Inferior parietal cortex (tissue), 1 donor: ENCODE results near the gene CTNNA2.
A peak's percentile ranks its signal among the peaks of the same experiment; 100 is the strongest.

Experiments used
- DNase-seq: peaks from one replicate; pipeline ENCODE4 v3.0.0-alpha.2; 2016; ENCODE audit errors: extremely low spot score

CTNNA2 gene

DNA sequence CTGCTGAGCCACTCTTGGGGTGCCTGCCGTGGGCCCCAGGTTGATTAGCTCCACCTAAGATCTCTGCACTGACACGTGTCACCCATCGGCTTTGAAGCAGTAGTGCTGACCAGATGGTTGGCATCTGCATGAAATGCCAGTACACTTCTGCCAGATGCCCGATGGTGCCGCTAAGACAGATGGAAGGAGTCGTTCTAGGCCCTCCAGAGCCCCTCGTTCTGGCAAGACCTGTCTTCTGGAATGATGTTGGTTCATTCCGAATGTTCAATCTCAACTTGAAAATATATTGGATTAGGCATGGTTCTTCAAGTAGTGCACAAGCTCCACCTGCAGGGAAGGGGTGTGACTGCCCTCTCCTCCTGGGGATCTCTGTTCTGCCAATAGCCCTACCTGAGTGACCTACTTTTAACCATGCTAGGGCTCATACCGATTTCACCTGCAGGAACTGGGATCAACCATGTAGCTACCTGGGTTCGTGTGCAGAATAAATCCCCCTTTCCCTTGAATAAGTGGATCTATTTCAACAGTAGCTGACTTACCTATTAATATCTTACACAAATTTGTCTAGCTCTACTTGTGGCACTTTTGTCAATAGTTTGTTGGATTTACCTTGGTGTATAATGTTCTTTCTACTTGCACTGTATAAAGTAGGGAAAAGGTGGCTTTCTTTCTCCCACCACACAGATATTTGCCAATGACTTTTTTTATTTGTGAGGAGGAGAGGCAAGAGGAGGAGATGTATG lies 342.6 kb downstream of the CTNNA2 start:
- DNase-seq = peak; percentile 64

DNA sequence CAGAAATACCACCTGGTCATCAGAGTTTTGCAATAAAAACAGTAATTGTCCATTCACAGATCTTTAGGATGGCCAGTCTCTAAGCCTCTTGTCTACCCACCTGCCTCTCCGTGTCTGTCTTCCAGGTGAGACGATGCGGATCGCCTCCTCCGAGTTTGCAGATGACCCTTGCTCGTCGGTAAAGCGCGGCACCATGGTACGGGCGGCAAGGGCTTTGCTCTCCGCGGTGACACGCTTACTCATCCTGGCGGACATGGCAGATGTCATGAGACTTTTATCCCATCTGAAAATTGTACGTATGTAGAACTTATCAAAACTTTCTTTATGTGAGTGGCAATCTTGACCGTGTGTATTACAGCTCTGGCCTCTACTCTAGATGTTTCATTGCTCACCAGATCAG lies 345.0 kb downstream of the CTNNA2 start:
- DNase-seq = no peak

DNA sequence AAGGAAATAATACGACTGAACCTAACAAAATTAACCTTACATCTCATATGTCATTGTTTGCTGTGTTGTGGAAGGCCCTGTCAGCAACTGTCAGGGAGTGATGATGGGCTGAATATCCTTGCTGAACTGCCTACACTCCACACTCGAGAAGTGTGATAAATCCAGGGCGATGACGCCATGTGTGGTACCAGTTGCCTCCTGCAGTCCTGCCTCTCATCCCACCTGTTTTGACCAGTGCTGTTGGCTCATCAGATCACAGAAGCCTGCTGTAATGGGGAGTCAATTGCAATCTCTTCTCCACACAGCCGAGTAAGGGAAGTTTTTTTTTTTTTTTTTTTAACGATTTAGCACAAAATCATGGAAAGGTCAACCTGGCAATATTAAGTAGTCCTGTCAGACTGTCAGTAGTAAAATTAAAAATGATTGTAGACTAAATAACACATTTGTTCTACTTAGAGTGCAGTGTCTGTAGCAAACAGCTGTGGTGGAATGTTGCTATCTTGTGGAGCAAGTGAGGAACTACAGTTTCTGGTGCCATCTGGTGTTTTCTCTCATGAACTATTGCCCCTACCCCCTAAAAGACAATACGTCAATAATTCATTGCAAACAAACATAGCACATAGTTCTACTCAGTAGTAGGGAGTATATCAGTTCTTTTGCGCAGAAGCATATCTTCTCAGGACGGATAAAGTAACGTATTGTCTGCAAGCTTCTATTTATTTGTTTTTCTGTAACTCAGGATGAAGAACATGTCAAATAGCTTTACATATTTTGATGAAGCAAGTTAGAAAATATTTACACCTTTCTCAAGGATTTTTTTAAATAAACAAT lies 347.6 kb downstream of the CTNNA2 start:
- DNase-seq = peak; percentile 75

DNA sequence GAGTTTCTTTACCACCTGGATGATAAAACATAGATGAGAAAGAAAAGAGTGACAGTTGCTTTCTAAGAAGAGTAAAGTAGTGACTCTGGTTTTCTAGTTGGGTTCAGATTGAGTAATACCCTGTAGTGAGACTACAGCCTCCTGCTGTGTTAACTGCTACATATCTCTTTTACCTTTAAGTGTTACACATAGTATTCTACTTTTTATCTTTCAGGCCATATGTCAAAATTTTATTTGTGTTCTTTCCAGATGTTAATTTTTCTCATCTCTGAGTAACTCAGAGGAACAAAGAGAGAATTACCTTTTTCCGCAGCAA lies 348.2 kb downstream of the CTNNA2 start:
- DNase-seq = no peak

DNA sequence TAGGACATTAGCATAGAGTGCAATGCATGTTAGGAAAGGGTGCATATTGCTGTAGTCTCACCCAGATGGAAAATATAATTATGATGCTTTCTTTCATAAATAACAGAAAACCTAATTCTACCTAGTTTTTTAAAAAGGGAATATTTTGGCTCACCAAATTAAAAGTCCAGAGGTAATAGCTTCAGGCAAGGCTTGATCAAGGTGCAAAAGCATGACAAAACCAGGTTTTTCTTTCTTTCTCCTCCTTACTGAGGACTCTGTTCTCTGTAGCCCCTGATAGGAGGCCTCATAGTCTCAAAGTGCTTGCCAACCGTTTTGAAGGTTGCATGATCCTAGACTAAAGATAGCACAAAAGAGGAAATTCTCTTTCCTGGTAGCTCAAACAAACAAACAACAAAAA lies 349.9 kb downstream of the CTNNA2 start:
- no peak for DNase-seq

DNA sequence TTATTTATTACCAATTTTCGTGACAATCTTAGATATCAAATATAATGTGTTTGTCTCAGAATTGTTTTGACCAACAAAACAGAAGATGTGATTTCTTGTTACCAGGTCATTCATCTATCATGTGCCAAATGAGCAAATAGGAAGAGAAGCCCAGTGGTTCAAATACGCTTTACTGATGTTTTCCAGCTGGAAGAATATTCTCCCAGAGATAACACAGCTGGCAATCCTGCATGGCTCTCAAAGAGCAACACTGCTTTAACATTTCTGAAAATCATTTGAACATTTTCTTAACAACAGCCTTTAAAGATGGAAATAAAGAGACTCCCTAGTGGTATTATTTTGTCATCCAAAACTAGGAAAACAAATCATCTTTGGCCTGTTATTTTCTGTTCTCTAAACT lies 359.8 kb downstream of the CTNNA2 start:
- DNase-seq = no peak

DNA sequence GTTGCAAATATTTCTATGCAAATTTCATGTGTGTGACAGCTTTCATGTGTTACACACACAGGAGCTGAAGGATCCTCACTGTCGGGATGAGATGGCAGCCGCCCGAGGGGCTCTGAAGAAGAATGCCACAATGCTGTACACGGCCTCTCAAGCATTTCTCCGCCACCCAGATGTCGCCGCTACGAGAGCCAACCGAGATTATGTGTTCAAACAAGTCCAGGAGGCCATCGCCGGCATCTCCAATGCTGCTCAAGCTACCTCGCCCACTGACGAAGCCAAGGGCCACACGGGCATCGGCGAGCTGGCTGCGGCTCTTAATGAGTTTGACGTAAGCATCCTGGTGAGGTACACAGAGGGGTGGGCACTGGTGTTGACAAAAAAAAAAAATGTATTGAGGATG lies 361.2 kb downstream of the CTNNA2 start:
- DNase-seq = no peak

DNA sequence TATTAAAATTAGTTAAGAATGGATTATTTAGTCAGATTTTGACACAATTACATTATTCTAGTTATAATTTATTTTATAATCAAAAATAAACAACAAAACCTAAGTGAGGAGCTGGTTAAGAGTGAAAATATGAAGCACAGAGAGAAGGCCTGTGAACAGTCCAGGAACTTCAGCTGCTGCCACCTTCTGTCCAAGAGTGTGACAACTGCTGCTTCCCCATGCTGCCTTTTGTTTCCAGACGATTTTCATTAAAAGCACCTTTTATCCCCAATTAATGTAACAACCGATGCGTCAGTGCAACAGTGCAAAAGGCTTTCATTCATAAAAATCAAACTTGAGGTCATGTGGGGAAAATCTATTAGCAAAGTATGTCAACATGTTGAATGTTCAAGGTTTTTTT lies 363.6 kb downstream of the CTNNA2 start:
- no peak for DNase-seq

DNA sequence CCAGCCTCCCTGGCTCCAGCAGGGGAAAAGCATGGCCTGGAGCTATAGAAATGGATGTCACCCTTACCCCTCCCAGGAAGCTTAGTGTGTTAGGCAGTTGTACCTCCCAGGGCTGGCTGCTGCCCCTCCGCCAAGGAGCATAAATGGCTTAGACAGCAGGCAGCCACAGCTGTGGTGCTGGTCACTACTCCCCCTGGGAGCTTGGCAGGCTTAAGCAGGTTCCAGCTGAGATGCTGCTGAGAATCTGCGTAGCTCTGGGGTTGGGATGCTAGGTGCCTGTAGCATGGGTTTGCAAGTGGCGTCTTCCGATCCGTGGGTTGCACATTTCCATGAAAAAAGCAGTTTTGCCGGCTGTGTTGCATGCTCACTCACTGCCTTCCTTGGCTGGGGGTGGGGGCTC lies 369.7 kb downstream of the CTNNA2 start:
- no peak for DNase-seq

DNA sequence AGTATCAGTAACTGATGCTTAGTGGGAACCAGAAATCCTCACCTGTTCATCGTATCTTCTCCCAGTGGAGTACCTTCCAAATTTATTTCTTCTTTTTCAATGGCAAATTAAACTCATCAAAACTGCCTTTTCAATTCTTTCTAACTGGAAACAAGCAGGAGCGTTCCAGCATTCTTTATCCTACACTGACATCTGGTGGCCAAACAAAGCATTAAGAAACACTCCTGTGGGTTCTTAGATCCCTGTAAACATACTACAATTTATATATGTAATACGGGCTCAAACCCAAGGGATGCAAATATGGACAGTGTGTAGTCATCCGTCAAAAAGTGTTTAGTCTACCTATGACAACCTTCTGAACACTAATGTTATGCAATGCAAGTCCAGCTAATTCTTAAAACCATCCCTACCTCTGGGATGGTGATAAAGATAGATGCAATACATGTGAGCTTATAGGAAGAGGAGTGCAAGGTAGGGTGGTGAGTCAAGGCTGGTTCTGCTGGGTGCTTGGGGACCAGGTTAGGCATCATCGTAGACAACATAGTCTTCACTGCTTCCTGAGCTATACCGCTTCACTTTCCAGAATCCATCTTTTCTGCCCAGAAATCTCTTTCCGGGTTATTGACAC lies 375.0 kb downstream of the CTNNA2 start:
- DNase-seq = peak; percentile 91

DNA sequence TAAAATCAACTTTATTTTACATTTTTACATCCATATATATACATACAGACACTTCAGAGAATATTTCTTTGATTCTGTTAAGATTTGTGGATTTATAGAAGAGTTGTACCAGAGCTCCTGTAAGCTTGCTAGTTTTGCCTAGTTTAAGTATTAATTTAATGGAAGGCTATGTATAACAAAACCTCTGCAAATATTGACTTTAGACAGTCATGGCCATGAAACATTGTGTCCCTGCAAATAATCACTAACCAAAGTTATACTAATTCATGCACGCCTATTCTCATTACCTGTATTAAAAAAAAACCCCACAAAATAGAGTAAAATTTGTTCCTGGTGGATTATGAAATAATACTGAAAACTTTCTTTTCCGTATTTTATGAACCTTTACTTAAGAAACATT lies 379.3 kb downstream of the CTNNA2 start:
- no peak for DNase-seq

DNA sequence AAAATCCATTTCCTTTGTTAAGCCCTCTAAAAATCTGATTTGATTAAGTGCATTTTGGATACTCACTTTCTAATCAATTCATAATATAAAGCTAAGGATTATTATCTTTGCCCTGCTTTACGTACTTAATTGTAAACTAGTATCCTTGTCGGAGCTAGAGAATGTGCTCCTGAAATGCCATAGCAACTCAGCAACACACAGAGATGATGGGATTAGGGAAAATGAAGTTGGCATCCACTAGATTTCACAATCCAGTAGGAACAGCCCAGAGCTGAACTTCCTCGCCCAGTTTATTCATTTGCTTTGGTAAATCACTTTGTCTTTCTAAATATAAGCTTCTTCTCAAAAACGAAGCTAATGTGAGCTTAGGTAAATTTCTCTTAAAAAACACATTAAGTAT lies 386.3 kb downstream of the CTNNA2 start:
- DNase-seq = no peak

DNA sequence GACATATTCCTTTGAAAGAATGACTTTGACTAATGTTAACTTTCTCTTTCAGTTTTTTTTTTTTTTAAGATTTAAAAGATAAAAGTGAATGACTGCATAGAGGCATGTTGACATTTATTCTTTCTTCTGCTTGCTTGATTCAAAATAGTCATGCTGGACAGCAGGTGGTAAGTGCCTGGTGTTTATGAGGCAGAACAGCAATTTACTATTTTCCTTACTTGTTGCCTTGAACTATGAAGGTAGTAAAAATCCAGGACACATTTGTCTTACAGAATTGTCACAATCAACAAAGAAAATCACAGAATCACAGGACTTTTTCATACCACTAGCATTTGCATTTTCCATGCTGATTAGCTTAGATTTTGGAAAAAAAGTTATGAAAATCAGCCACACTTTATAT lies 388.3 kb downstream of the CTNNA2 start:
- no peak for DNase-seq

DNA sequence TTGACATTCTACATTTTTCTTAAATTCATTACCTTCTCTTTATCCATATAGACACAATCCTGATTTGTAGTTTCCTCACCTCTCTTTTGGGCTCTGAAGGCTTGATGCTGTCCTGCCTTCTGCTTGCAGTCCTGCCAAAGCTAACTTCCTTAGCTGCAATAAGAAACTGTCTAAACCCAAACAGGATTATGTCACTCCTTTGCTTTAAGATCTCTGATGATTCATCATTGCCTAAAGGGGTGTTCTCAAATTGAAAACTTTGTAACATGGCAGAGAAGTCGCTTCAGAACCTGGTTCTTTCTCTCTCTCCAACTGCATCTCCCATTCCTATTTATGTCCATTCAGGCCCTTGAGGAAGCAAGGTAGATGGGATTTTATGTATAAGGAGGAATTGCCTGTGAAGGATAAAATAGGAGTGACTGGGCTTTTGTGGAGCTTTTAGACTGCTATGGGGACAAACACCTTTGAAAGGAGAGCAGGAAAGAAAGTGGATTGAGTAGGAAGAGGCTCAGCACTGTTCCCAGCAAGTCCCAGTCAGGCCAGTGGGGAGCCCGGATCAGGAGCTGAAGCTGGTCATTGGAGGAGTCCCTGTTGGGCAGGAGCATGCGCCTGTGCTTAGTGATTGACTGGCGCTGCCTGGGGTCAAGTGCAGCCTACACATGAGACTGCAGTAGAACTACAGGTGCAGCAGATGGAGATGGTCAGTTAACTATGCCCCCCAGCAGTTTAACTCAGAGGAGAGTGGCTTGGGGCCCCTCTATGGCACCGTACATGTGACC lies 390.6 kb downstream of the CTNNA2 start:
- no peak for DNase-seq

DNA sequence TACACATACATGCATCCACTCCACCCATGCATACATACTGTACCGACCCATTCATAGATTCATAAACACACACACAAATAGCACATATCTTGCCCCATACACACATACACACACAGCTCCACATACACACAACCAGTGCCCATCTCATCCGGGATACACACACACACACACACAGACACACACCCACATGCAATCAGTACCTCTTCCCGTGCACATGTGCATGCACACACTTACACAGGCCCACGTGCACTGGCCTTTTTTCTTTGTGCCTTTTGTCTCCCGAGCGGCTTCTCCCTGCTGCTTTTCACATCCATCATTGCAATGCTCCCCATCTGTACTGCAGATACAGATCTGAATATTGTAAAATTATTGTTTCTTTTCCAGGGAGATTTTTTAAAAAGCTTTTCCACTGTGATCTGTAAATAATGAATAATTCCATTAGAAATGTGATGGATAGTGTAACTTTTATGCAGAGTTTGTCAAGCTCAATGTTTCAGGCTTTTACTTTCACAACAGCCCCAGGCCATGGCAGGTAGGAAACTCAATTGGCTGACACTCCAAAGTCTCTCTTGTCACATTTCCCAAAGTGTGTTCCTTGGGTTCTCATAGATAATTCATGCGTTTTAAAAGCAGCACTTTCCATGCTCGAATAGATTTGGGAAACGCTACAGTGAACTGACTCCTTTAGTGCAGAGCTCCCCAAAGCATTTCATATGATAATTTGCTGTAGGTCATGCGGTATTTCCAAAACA lies 393.5 kb downstream of the CTNNA2 start:
- DNase-seq = no peak

DNA sequence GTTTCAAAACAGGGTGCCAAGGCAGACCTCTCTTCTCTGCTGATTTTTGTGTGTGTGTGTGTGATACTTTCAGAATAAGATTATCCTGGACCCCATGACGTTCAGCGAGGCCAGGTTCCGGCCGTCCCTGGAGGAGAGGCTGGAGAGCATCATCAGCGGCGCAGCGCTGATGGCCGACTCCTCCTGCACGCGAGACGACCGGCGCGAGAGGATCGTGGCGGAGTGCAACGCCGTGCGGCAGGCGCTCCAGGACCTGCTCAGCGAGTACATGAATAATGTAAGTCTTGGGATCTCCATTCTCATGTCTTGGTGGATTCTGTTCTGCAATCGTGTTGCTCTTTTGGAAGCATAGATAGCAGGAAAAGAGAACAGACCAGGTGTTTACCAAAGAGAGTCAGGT lies 396.7 kb downstream of the CTNNA2 start:
- DNase-seq = no peak

DNA sequence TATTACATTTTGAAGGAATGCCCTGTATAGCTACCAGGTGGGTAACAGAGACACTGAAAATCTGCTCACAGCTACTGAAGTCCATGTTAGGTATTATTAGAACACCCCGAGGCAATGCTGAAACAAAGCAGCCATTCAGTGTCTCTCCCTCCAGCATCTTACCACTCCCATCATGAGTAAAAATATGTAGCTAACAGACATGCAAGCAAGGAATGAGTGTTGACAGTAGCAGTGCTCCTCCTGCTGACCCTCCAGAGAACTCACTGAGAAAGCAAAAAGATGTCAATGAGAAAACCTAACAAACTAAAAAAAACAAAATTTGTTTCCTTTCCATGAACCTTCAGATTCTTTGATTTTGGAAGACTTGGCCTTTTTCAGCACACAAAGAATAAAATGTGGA lies 397.8 kb downstream of the CTNNA2 start:
- no peak for DNase-seq

DNA sequence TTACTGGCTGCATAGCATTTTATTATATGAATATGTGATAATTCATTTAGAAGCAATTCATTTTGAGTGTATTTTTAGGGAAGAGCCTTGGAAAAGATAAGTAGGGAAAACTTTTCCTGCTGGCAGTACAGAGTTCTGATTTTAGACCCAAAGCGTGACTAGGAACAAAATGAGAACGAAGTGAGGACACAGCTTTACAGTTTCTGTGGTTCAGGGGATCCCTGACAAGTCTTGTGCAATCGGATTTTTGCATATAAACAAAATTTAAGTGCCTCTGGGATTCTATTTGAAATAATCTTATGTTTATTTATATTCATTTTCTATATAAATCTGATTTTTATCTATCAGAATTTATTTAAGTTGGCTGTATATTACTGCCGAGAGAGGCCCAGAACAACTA lies 402.6 kb downstream of the CTNNA2 start:
- DNase-seq = no peak

DNA sequence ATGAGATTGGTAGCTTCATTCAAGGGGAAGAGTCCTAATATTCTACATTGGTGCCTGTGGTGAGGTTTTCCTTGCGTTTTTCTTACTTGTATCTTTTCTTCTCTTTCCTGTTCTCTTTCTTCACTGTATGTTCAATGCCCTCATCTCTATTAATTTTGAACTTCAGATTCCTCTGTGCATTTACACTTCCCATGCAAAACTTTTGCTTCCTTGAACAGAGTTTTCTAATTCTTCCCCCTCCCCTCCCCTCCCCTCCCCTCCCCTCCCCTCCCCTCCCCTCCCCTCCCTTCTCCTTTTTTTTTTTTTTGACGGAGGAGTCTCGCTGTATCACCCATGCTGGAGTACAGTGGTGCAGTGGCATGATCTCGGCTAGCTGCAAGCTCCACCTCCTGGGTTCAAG lies 403.4 kb downstream of the CTNNA2 start:
- no peak for DNase-seq

DNA sequence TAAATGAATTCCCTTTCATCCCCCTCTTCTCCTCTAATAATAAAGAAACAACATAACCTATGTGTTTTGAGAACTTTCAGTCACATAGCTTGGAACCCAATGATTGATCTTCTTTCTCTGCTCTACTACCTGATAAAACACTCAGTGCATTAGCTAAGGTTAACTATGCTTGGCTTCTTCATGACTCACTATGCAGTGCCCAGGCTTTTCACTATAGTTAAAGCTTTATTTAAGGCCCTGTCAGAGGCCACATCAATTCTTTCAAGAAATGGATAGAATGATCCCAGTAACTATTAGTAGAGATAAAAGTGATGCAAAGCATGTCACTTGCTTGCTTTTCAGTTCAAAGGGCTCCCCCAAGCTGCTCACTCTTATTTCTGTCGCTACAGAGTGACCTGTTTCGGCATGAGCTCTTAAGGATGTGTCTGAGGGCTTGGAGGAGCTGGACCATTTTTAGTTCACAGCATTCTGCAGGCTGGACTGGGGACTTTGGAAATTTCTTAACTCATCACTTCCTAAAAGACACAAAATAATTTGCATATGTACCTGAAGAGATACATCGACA lies 407.7 kb downstream of the CTNNA2 start:
- DNase-seq = no peak

DNA sequence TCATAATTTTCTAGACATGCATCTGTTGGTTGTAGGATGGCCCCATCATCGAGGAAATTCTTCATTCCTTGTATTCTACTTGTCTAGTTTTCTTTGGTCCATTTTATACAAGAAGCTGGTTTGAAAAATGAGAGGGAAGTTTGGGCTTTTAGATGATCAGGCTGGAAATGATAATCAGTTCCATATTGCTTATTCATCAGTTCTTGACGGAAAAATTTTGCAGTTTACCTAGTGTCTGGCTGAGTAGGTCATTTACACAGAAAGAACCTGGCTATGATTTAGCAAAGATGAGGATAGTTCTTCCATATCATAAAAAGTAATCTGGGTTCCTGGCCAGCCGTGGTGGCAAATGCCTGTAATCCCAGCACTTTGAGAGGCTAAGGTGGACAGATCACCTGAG lies 416.8 kb downstream of the CTNNA2 start:
- no peak for DNase-seq
